HEK293T (cell line): ENCODE data around the gene MGLL.

ENCODE experiments used
- ARNT ChIP-seq: fragments of 450-650 bp; IDR thresholded peaks from 2 replicates; pipeline ENCODE4 v1.6.1; 2017; ENCODE audit warnings: mild to moderate bottlenecking
- BHLHE40 ChIP-seq: fragments of 450-650 bp; IDR thresholded peaks from 2 replicates; pipeline ENCODE4 v1.6.1; 2016; ENCODE audit warnings: mild to moderate bottlenecking, moderate library complexity, borderline replicate concordance
- ELF4 ChIP-seq: fragments of 450-650 bp; IDR thresholded peaks from 2 replicates; pipeline ENCODE4 v1.6.1; 2017; ENCODE audit warnings: antibody characterized with exemption
- FOXA1 ChIP-seq: fragments of 450-650 bp; IDR thresholded peaks from 2 replicates; pipeline ENCODE4 v1.6.1; 2016; ENCODE audit warnings: mild to moderate bottlenecking
- FOXK2 ChIP-seq: fragments of 450-650 bp; IDR thresholded peaks from 2 replicates; pipeline ENCODE4 v1.6.1; 2016; ENCODE audit warnings: mild to moderate bottlenecking
- FOXM1 ChIP-seq: fragments of 450-650 bp; IDR thresholded peaks from 2 replicates; pipeline ENCODE4 v1.6.1; 2017; ENCODE audit warnings: mild to moderate bottlenecking, borderline replicate concordance
- HDGF ChIP-seq: fragments of 450-650 bp; IDR thresholded peaks from 2 replicates; pipeline ENCODE4 v1.6.1; 2017; ENCODE audit warnings: antibody characterized with exemption, borderline replicate concordance
- LEF1 ChIP-seq: fragments of 450-650 bp; IDR thresholded peaks from 2 replicates; pipeline ENCODE4 v1.6.1; 2017; ENCODE audit warnings: mild to moderate bottlenecking, borderline replicate concordance
- NFRKB ChIP-seq: fragments of 450-650 bp; IDR thresholded peaks from 2 replicates; pipeline ENCODE4 v1.6.1; 2016; ENCODE audit warnings: mild to moderate bottlenecking, moderate library complexity
- SP1 ChIP-seq: fragments of 450-650 bp; IDR thresholded peaks from 2 replicates; pipeline ENCODE4 v1.6.1; 2017
- SUZ12 ChIP-seq: fragments of 450-650 bp; IDR thresholded peaks from 2 replicates; pipeline ENCODE4 v1.6.1; 2016; ENCODE audit warnings: mild to moderate bottlenecking
- TARDBP ChIP-seq: fragments of 450-650 bp; IDR thresholded peaks from 2 replicates; pipeline ENCODE4 v1.6.1; 2016
- ZNF384 ChIP-seq: fragments of 450-650 bp; IDR thresholded peaks from 2 replicates; pipeline ENCODE4 v1.6.1; 2016
- TF ChIP-seq, protein P1 (sequence below): fragments of 450-650 bp; IDR thresholded peaks from 2 replicates; pipeline ENCODE4 v1.6.1; 2016

DNA sequence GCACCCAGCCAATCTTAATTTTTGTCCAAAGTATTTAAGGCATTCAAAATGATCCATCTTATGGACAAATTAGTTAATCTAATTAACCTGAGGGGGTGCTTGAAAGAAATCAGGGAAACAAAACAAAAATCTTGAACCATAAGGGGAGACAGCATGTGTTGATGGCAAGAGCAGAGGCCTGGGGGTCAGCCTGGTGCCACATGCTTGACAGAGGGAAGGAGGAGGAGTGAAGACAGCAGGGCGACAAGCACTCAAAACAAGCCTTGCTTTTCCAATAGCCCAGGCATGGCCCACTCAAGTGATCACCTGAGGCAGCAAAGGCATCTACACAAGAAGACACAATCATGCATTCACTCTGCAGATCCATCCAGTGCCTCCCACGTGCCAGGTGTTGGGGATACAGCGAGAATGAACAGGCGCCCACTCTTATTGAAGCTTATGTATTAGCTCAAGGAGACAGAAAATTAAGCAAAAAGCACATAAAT, 25.0 kb upstream of the MGLL start:
- TF ChIP-seq BHLHE40 (no peak), LEF1 (no peak), SUZ12 (no peak), TARDBP (no peak), HDGF (no peak), ARNT (no peak), FOXK2 (no peak), FOXM1 (no peak), FOXA1 (no peak), ZNF384 (no peak), SP1 (no peak), ELF4 (no peak), NFRKB (no peak)
- TF ChIP-seq, protein P1, sequence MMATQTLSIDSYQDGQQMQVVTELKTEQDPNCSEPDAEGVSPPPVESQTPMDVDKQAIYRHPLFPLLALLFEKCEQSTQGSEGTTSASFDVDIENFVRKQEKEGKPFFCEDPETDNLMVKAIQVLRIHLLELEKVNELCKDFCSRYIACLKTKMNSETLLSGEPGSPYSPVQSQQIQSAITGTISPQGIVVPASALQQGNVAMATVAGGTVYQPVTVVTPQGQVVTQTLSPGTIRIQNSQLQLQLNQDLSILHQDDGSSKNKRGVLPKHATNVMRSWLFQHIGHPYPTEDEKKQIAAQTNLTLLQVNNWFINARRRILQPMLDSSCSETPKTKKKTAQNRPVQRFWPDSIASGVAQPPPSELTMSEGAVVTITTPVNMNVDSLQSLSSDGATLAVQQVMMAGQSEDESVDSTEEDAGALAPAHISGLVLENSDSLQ: no peak
